ENCODE results near the gene TBXAS1. TPM values are rescaled to one million over a fixed set of nuclear protein-coding genes. Genes with fewer than 3 reads are reported as not detected.

Gene TBXAS1
- polyA plus RNA-seq, 2 donors = 5.9 to 10.7 TPM

DNA sequence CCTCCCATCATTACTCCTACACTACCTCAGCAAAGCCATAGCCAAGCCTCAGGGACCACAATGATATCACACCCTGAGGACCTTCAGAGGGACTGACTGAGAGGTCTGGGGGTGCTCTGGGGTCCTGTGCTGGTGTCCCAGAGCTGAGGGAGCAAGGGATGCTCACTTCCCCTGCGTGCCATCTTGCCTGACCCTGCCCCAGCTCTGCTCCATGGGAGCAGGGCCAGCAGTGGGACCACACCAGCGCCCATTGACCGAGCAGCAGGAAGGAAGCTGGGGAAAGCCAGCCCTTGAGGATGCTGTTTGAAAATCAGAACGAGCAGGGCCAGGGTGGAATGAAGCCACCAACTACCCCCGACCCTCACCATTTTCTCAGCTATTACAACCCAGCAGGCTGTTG is 130.7 kb downstream of the TBXAS1 start:
- Histone ChIP-seq H3K36me3 (ENCODE audit: control insufficient read depth in 2 of 2, insufficient read depth in 2 of 2, low read length in 1 of 2) (no peaks in the 10 kb centered on the region), H3K4me1 (ENCODE audit: control insufficient read depth in 2 of 2, insufficient read depth in 2 of 2, low read length in 1 of 2) (no peaks in the 10 kb centered on the region), H3K27me3 (ENCODE audit: control insufficient read depth in 1 of 2, insufficient read depth in 2 of 2, low read length in 2 of 2) (no peaks in the 10 kb centered on the region), H3K27ac (ENCODE audit: low read depth in 2 of 2, low read length in 1 of 2) (no peak overlapping the region), H3K9me3 (ENCODE audit: control insufficient read depth in 2 of 2, insufficient read depth in 1 of 2, low read depth in 1 of 2, low read length in 1 of 2) (no peaks in the 10 kb centered on the region), H3K4me3 (ENCODE audit: low read depth in 1 of 2, low read length in 2 of 2) (no peak overlapping the region)
- 79 to 90% methylated on average over 5 of the region's 5 CpGs for WGBS, 2 donors

- no peak overlapping the region for H3K4me3 ChIP-seq (ENCODE audit: low read depth in 1 of 2, low read length in 2 of 2)
- 77 to 81% methylated on average over 6 of the region's 6 CpGs for WGBS, 2 donors
- no peaks in the 10 kb centered on the region for H3K27me3 ChIP-seq (ENCODE audit: control insufficient read depth in 1 of 2, insufficient read depth in 2 of 2, low read length in 2 of 2)
- no peaks in the 10 kb centered on the region for H3K4me1 ChIP-seq (ENCODE audit: control insufficient read depth in 2 of 2, insufficient read depth in 2 of 2, low read length in 1 of 2)
- H3K36me3 ChIP-seq (ENCODE audit: control insufficient read depth in 2 of 2, insufficient read depth in 2 of 2, low read length in 1 of 2) = no peaks in the 10 kb centered on the region
- no peaks in the 10 kb centered on the region for H3K9me3 ChIP-seq (ENCODE audit: control insufficient read depth in 2 of 2, insufficient read depth in 1 of 2, low read depth in 1 of 2, low read length in 1 of 2)
- no peak overlapping the region for H3K27ac ChIP-seq (ENCODE audit: low read depth in 2 of 2, low read length in 1 of 2)
Observed at GRCh38 chr7:139960157-139960556, 131.1 kb downstream of the TBXAS1 start.

- H3K36me3 ChIP-seq (ENCODE audit: control insufficient read depth in 2 of 2, insufficient read depth in 2 of 2, low read length in 1 of 2) = no peaks in the 10 kb centered on the region
- no peak overlapping the region for H3K27ac ChIP-seq (ENCODE audit: low read depth in 2 of 2, low read length in 1 of 2)
- WGBS, 2 donors = 94 to 97% methylated on average over 4 of the region's 4 CpGs
- no peak overlapping the region for H3K4me3 ChIP-seq (ENCODE audit: low read depth in 1 of 2, low read length in 2 of 2)
- H3K27me3 ChIP-seq (ENCODE audit: control insufficient read depth in 1 of 2, insufficient read depth in 2 of 2, low read length in 2 of 2) = no peaks in the 10 kb centered on the region
- H3K4me1 ChIP-seq (ENCODE audit: control insufficient read depth in 2 of 2, insufficient read depth in 2 of 2, low read length in 1 of 2) = peaks cover 0 to 3% of the 10 kb centered on the region in 2 donors
- H3K9me3 ChIP-seq (ENCODE audit: control insufficient read depth in 2 of 2, insufficient read depth in 1 of 2, low read depth in 1 of 2, low read length in 1 of 2) = no peaks in the 10 kb centered on the region
Observed at GRCh38 chr7:139965942-139966628, 137.0 kb downstream of the TBXAS1 start.

- Histone ChIP-seq H3K4me3 (ENCODE audit: low read depth in 1 of 2, low read length in 2 of 2) (no peak overlapping the region), H3K4me1 (ENCODE audit: control insufficient read depth in 2 of 2, insufficient read depth in 2 of 2, low read length in 1 of 2) (peaks cover 0 to 3% of the 10 kb centered on the region in 2 donors), H3K9me3 (ENCODE audit: control insufficient read depth in 2 of 2, insufficient read depth in 1 of 2, low read depth in 1 of 2, low read length in 1 of 2) (no peaks in the 10 kb centered on the region), H3K36me3 (ENCODE audit: control insufficient read depth in 2 of 2, insufficient read depth in 2 of 2, low read length in 1 of 2) (no peaks in the 10 kb centered on the region), H3K27me3 (ENCODE audit: control insufficient read depth in 1 of 2, insufficient read depth in 2 of 2, low read length in 2 of 2) (no peaks in the 10 kb centered on the region), H3K27ac (ENCODE audit: low read depth in 2 of 2, low read length in 1 of 2) (no peak overlapping the region)
- 93 to 97% methylated on average over 5 of the region's 5 CpGs for WGBS, 2 donors
Observed at GRCh38 chr7:139966949-139967348, 137.9 kb downstream of the TBXAS1 start.

GRCh38 chr7:139968931-139969330 is 139.9 kb downstream of the TBXAS1 start:
- Histone ChIP-seq H3K4me3 (ENCODE audit: low read depth in 1 of 2, low read length in 2 of 2) (no peak overlapping the region), H3K9me3 (ENCODE audit: control insufficient read depth in 2 of 2, insufficient read depth in 1 of 2, low read depth in 1 of 2, low read length in 1 of 2) (no peaks in the 10 kb centered on the region), H3K36me3 (ENCODE audit: control insufficient read depth in 2 of 2, insufficient read depth in 2 of 2, low read length in 1 of 2) (no peaks in the 10 kb centered on the region), H3K4me1 (ENCODE audit: control insufficient read depth in 2 of 2, insufficient read depth in 2 of 2, low read length in 1 of 2) (peaks cover 0 to 3% of the 10 kb centered on the region in 2 donors), H3K27ac (ENCODE audit: low read depth in 2 of 2, low read length in 1 of 2) (no peak overlapping the region), H3K27me3 (ENCODE audit: control insufficient read depth in 1 of 2, insufficient read depth in 2 of 2, low read length in 2 of 2) (no peaks in the 10 kb centered on the region)

- Histone ChIP-seq H3K4me3 (ENCODE audit: low read depth in 1 of 2, low read length in 2 of 2) (no peak overlapping the region), H3K36me3 (ENCODE audit: control insufficient read depth in 2 of 2, insufficient read depth in 2 of 2, low read length in 1 of 2) (no peaks in the 10 kb centered on the region), H3K9me3 (ENCODE audit: control insufficient read depth in 2 of 2, insufficient read depth in 1 of 2, low read depth in 1 of 2, low read length in 1 of 2) (no peaks in the 10 kb centered on the region), H3K27me3 (ENCODE audit: control insufficient read depth in 1 of 2, insufficient read depth in 2 of 2, low read length in 2 of 2) (no peaks in the 10 kb centered on the region), H3K4me1 (ENCODE audit: control insufficient read depth in 2 of 2, insufficient read depth in 2 of 2, low read length in 1 of 2) (peaks cover 0 to 3% of the 10 kb centered on the region in 2 donors), H3K27ac (ENCODE audit: low read depth in 2 of 2, low read length in 1 of 2) (no peak overlapping the region)
Observed at GRCh38 chr7:139972029-139972428, 143.0 kb downstream of the TBXAS1 start.

DNA sequence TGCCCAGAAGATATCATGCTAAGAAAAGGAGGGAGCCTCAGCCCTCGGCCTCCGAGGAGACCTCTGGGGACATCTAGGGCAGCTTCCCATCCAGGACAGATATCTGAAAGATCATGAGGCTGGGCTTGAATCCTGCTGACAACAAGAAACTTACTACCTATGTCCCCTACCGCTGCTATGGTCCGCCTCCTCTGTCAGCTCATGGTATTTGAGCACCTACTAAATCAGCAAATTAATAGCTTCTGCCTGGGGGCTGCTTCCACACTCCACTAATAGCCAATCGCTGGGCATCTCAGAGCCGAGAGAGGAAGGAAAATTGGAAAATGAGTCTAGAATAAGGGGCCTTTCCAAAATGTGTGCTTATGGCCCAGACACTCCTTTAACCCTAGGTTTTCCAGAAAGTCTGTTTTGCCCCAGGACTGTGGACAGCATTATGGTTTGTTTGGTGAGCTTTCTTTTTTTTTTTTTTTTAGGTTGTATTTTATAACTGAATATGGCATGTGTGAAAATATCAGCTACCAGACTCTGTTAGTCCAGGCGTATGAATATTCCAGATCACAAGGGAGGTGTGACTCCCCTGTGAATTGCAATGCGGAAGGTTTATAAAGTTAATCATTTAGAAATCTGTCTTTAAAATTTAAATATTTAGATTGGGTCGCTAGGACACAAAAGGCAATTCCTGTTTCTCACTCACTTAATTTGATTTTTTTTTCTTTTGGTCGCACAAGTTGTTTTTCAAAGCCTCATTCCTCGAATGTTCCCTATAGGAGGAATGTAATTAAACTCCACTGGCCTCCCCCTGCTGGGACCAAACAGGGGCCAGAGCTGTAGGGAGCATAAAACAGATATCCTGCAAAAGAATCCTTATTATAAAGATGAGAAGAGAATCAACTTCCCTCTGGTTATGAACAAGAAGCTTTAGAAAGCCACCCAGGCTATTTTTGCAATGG is 144.3 kb downstream of the TBXAS1 start:
- Histone ChIP-seq H3K9me3 (ENCODE audit: control insufficient read depth in 2 of 2, insufficient read depth in 1 of 2, low read depth in 1 of 2, low read length in 1 of 2) (no peaks in the 10 kb centered on the region), H3K4me1 (ENCODE audit: control insufficient read depth in 2 of 2, insufficient read depth in 2 of 2, low read length in 1 of 2) (peaks cover 0 to 3% of the 10 kb centered on the region in 2 donors), H3K36me3 (ENCODE audit: control insufficient read depth in 2 of 2, insufficient read depth in 2 of 2, low read length in 1 of 2) (no peaks in the 10 kb centered on the region), H3K4me3 (ENCODE audit: low read depth in 1 of 2, low read length in 2 of 2) (no peak overlapping the region), H3K27me3 (ENCODE audit: control insufficient read depth in 1 of 2, insufficient read depth in 2 of 2, low read length in 2 of 2) (no peaks in the 10 kb centered on the region), H3K27ac (ENCODE audit: low read depth in 2 of 2, low read length in 1 of 2) (no peak overlapping the region)
- 72 to 74% methylated on average over 11 of the region's 11 CpGs for WGBS, 2 donors

GRCh38 chr7:139974179-139974811 is 145.2 kb downstream of the TBXAS1 start:
- H3K4me3 ChIP-seq (ENCODE audit: low read depth in 1 of 2, low read length in 2 of 2) = no peak overlapping the region
- no peaks in the 10 kb centered on the region for H3K27me3 ChIP-seq (ENCODE audit: control insufficient read depth in 1 of 2, insufficient read depth in 2 of 2, low read length in 2 of 2)
- WGBS, 2 donors = 90% methylated on average over 13 of the region's 13 CpGs
- peaks cover 0 to 3% of the 10 kb centered on the region in 2 donors for H3K4me1 ChIP-seq (ENCODE audit: control insufficient read depth in 2 of 2, insufficient read depth in 2 of 2, low read length in 1 of 2)
- no peaks in the 10 kb centered on the region for H3K9me3 ChIP-seq (ENCODE audit: control insufficient read depth in 2 of 2, insufficient read depth in 1 of 2, low read depth in 1 of 2, low read length in 1 of 2)
- no peaks in the 10 kb centered on the region for H3K36me3 ChIP-seq (ENCODE audit: control insufficient read depth in 2 of 2, insufficient read depth in 2 of 2, low read length in 1 of 2)
- no peak overlapping the region for H3K27ac ChIP-seq (ENCODE audit: low read depth in 2 of 2, low read length in 1 of 2)

DNA sequence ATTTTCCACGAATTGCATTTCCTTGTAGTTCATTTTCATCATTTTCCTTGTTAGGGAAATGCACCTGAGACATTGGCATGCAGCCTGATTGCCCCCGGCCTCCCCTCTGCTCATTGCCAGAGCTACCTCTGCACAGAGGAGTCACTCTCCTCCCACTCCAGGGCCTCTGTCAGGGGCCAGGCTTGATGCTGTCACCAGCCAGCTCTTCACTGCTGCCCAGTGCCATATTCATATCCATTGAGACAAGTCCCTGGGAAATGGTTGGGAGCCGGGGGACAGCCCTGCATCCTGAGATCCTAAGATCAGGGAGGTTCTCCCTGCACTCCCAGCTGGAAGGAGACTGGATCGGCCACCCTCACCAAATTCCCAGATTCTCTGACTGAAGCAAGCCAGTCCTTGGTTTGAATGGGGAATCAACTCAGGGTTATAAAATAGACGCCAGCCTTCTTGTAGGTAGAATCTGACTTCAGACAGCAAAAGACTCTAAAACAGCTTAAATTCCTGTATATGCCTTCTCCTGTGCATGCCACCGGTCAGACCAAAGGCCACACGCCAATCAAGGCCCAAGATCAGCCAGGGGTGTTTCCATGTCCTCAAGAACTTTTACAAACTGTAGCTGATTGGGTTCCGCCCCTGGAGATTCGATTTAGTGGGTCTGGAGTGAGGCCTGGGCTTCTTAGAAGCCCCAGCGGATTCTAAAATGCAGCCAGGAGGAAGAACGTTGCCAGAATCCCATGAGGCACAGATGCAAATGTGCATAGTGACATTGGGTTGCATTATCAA is 147.2 kb downstream of the TBXAS1 start:
- H3K27me3 ChIP-seq (ENCODE audit: control insufficient read depth in 1 of 2, insufficient read depth in 2 of 2, low read length in 2 of 2) = no peaks in the 10 kb centered on the region
- WGBS, 2 donors = 90 to 92% methylated on average over 11 of the region's 11 CpGs

More for the DNA sequence above, 147.2 kb downstream of the TBXAS1 start:
- Histone ChIP-seq H3K9me3 (ENCODE audit: control insufficient read depth in 2 of 2, insufficient read depth in 1 of 2, low read depth in 1 of 2, low read length in 1 of 2) (no peaks in the 10 kb centered on the region), H3K4me1 (ENCODE audit: control insufficient read depth in 2 of 2, insufficient read depth in 2 of 2, low read length in 1 of 2) (no peaks in the 10 kb centered on the region), H3K36me3 (ENCODE audit: control insufficient read depth in 2 of 2, insufficient read depth in 2 of 2, low read length in 1 of 2) (no peaks in the 10 kb centered on the region), H3K27ac (ENCODE audit: low read depth in 2 of 2, low read length in 1 of 2) (no peak overlapping the region), H3K4me3 (ENCODE audit: low read depth in 1 of 2, low read length in 2 of 2) (no peak overlapping the region)
